MV-4-11 (cell line): ENCODE data around the gene SDR42E1.
A peak's percentile ranks its signal among the peaks of the same experiment; 100 is the strongest.
"Not testable (repeated sequence)": the region's sequence is repeated elsewhere in the genome, so short reads cannot be mapped to it uniquely, and the experiment has no call there.

Experiments
- DNase-seq: peaks from one replicate; lab custom pipeline; 2025; lab: John Stamatoyannopoulos, UW

Gene SDR42E1

DNA sequence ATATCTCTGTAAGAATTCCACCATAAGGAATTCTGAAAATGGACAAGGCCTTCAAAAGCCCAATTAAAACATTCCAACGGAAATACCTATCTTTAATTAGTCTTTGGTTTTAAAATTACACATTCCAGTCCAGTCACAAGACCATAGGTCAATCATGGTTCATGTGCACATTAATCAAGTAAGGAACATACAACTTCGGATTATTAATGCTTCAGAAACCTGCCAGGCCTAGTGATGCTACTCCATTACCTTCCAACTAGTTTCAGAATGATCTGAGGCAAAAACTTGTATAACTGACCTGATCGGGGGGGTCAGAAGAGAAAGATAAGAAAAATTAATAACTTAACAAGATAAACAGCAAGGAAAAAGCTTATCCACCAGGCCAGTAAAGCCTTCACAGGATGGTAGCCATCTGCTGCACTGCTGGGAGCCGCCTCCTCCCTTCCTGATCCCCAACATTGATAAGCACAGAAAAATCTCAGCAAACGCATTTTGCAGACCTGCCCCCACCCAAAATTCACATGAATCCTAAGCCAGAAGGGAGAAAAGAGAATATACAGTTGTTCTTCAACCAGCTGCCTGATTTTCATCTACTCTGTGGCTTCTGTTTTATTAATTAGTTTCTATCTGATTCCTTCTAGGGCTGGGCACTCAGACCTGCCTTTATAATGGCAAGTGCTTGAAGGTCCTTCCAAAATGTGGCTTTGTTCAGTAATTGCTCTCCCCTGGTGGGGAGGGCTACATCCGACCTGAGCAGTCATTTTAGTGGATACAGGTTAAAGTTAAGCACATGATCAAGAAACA lies 6.0 kb downstream of the SDR42E1 start:
- no peak for DNase-seq

DNA sequence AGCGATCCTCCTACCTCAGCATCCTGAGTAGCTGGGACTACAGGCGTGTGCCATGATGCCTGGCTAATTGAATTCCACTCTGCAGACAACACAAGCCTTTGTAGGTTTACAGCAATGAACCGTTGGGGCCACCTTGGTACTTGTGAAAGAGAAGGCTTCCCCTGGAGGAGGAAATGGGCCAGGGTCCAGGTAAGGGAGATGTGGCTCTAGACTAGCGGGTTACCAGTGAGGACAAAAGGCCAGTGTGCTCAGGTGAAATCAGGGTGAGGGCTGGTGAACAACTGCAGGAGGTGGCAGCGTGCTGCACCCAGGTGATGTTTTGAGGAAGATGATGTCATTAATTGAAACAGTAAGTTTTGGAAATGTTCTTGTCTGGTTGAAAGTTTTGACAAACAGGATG lies 6.7 kb downstream of the SDR42E1 start:
- no peak for DNase-seq

DNA sequence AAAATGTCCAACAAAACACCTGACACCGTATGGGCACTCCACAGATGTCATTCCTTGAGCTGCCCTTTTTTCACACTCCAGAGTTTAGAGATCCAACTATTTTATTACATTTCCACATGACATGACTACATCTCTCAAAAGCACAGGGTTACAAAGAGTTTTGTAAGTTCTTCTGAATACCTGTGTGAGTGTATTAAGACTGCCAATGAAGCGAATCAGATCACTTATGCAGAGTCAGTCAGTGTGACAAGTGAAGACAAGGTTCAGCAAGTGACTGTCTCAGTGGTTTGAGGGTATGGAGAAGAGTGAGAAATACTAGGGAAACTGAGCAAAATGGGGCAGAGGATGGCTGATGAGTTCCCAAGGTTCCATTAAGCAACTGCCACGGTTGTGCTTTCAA lies 8.4 kb downstream of the SDR42E1 start:
- no peak for DNase-seq

DNA sequence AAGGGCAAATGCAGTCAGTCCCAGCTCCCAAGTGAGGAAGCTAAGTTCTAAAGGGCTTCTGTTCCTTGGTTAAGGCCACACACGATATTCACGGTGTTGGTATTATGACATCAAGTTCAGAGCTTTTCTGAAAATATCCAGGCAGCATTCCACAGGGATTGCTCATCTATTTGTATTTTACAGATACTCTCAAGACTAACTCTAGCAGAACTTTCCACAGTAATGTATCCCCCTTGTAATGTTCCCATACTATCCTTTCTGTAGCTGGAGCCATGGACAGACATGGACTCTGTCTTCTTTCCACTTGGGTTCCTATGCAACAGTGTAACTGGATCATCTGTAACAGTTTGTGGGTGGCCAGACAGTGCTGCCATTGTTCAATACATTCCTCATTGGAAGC lies 13.5 kb downstream of the SDR42E1 start:
- no peak for DNase-seq

DNA sequence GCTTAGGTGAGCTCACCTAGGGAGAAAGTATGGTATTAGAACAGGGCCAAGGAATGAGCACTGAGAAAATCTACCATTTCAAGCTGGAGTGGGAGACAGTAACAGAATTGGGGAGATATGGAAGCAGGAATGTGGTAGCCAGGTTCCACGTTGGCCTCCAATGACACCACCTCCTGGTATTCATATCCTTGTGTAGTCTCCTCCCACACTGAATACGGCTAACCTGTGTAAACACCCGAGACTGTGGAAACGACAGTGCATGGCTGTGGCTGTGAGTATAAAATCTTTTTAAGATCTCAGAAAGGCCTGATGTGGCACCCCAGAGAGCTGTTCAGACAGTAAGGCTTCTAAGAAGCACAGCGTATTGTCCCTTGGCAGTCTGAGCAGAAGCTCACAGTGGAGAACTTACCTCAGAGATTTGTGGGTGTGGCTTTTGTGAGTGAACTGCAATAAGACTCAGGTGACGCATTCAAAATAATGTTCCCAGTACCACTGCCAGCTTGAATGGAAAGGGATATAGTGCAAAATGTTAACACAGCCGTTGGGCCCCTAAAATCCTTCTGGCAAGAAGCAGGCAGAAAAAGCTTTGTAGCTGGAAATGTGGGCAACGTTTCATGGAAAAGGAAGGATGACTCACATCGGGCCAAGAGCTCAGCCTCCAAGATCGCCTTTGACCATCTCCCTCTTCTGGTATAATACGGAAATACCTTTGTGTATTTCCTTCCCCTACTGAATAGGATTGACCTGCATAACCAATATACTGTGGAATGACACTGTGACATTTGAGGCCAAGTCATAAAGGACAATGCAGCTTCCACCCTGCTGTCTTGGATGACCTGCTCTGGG lies 14.4 kb downstream of the SDR42E1 start:
- peak; percentile 60 for DNase-seq

DNA sequence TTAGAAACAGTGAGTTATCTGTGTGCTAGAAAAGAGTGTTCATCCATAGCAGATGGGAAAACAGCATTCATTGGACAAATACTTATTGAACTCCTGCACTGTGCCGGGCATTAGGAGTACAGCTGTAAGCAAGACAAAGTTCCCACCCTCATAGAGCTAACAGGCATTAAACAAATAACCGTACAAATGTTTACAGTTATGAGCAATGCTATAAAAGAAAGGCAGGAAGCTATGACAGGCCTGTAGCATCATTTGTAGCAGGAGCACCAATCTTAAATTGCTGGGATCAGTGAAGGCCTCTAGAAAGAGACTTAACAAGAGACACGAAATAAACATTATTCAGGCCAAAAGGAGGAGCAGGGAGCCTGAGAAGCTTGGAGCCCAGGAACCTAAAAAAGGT lies 15.6 kb downstream of the SDR42E1 start:
- no peak for DNase-seq

DNA sequence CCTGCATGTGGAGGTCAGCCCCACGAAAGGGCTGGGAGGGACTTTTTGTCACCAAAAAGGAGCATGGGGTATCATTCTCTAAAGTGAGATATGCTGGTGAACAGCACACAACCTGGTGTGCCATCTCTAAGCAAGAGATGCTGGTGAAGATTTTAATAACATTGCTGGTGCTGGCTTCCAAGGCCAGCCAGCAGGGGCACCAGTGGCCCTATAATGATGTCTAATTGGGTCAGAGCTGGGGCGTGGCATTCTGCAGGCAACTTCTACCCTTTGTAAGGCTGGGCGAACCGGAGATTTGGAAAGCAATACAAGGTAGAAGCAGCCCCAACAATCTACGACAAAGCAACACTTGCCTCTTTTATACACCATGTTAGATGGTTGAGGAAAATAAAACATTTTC lies 16.8 kb downstream of the SDR42E1 start:
- no peak for DNase-seq

DNA sequence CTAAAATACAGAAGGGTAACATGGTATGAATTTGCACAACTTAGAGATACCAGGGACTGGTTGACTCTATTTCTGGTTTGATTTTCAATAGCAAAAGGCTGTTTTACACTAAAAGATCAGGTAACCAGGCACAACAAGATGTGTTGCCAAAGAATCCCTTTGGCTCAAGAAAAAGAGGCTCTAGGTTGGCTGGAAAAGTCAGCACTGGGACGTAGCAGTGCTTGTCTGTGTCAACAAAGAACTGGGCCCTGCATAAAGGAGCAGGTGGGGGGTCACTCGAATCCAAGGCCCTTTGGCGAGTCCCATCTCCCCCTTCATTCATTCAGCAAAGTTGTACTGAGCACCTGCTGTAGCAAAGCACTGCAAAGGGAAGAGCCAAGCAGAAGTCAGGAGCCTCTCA lies 18.4 kb downstream of the SDR42E1 start:
- DNase-seq = no peak

DNA sequence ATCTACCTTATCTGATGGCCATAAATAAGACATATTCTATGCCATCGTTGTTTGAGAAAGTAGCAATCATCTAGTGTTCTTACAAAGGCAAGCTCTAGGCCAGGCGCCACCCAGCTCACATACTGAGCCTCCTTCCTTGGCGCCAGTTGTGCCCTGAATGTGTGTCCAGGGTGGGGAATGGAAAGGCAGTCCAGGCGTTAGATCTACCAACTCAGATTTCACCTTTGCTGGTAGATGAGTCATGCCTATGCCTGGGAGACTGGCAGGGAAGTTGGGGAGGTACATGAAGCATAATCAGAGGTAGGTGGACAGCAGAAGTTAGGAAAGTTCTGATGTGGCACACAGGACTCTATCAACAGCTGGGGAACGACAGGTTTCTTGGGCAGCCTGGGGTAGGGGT lies 23.6 kb downstream of the SDR42E1 start:
- DNase-seq = no peak

DNA sequence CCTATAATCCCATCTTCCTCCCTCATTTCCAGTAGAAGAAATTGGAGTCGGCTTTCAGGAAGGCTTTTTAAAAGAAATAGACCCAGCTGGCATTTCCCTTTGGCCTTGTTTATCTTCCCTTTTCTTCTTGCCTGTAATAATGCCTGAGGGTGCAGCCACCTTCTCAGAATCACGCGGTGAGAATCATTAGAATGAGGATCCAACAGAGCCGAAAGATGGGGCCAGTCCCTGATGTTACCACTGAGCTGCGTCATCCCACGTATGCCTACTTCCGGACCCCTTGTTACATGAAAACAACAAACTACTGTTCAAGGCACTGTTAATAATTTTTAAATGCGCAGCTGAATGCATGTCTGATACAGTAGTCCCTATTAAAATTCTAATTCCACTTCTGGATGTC lies 24.1 kb downstream of the SDR42E1 start:
- no peak for DNase-seq

DNA sequence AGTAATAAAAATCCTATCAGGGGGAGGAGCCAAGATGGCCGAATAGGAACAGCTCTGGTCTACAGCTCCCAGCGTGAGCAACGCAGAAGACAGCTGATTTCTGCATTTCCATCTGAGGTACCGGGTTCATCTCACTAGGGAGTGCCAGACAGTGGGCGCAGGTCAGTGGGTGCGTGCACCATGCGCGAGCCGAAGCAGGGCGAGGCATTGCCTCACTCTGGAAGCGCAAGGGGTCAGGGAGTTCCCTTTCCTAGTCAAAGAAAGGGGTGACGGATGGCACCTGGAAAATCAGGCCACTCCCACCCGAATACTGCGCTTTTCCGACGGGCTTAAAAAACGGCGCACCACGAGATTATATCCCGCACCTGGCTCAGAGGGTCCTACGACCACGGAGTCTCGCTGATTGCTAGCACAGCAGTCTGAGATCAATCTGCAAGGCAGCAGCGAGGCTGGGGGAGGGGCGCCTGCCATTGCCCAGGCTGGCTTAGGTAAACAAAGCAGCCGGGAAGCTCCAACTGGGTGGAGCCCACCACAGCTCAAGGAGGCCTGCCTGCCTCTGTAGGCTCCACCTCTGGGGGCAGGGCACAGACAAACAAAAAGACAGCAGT lies 33.8 kb downstream of the SDR42E1 start:
- not testable (repeated sequence) for DNase-seq

DNA sequence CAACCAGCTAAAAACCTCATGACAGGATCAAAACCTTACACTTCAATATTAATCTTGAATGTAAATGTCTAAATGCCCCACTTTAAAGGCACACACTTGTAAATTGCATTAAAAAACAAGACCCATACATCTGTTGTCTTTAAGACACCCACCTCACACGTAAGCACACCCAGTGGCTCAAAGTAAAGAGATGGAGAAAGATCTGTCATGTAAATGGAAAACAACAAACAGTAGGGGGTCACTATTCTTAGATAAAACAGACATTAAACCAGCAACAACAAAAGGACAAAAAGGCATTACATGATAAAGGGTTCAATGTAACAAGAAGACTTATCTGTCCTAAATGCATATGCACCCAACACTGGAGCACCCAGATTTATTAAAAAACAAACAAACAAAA lies 35.6 kb downstream of the SDR42E1 start:
- DNase-seq = no peak

DNA sequence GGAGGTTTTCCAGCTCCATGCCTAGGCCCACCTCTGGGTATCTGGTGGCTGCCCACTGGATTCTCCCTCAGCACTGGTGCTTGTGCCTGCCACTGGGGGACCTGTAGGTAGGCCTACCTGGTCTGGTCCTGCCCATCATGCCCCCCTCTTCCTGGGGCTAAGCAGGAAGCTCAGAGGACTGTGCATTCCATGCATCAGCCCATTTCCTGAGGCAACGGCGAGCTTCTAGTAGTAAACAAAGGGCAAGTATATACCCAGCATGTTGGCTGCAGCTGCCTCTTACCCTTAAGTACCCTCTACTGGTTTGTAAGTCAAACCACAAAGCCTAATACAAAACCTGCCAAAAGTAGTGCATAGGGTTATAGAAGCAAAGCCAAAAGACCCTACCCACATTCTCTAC lies 37.5 kb downstream of the SDR42E1 start:
- DNase-seq = no peak

DNA sequence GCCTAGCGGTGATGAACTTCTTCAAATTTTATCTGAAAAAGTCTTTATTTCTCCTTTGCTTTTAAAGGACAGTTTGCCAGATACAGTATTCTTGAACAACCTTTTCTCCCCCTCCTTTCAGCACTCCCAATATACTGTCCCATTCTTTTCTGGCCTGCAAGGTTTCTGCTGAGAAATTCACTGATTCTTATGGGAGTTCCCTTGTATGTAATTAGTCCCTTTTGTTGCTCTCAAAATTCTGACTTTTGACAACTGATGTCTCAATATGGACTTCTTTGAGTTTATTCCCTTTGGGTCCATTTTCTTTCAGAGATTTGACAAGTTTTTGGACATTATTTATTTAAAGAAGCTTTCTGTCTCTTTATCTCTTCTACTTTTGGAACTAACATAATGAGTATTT lies 39.4 kb downstream of the SDR42E1 start:
- DNase-seq = no peak

DNA sequence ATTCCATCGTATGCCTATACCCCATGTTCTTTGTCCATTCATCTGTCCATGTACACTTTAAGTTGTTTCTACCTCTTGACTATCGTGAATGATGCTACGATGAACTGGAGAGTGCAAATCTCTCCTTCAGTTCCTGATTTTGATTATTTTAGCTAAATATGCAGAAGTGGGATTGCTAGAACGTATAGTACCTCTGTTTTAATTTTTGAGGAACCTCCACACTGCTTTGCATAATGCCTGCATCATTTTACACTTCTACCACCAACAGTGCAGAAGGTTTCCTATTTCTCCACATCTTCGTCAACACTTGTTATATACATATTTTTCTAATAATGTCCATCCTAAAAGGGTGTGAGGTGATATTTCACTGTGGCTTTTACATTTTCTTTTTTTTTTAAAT lies 43.9 kb downstream of the SDR42E1 start:
- DNase-seq = peak; percentile 55

DNA sequence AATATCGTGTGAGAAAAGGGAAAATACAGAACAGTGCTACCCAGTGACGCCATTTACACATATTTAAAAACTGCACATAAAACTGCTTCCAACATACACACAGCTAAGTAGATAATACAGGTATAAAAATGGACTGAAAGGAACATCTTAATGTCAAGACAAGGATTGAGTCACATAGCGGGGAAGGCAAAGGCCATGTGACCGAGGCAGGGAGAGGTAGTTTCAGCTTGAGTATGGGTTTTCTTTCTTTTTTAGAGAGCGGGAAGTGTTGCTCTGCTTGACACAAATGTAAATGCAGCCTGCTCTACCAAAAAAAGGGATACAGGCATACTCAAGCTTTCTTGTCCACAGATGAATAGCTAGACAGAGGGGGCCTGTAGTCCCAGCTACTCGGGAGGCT lies 46.5 kb downstream of the SDR42E1 start:
- no peak for DNase-seq

DNA sequence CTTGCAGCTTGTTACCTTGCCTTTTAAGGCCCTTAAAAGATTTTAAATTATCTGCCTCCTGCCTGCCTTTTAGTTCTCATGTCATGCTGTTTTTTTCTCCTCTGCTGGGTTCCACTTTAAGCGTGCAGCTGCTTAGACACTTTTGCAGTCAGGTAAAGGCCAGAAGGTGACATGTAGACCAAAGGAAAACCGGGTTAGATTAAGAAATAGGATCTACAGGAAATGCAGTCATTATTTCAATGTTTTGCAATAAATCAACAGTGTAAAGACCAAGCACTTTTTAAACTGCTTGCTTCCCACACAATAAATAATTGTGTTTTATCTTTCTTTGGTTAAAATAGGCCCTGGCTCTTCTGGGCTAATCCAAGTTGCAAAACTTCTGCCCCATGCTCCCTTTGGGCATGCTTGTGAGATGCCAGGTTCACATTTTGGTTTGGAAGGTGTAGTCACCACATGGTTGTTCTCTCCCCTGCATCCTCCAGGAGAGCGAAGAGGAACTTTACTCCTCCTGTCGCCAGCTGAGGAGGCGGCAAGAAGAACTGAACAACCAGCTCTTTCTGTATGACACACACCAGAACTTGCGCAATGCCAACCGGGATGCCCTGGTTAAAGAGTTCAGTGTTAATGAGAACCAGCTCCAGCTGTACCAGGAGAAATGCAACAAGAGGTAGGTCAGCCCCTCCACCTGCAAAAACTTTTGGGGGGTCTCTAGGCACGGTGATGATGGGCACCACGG lies 54.9 kb downstream of the SDR42E1 start:
- peak; percentile 86 for DNase-seq

DNA sequence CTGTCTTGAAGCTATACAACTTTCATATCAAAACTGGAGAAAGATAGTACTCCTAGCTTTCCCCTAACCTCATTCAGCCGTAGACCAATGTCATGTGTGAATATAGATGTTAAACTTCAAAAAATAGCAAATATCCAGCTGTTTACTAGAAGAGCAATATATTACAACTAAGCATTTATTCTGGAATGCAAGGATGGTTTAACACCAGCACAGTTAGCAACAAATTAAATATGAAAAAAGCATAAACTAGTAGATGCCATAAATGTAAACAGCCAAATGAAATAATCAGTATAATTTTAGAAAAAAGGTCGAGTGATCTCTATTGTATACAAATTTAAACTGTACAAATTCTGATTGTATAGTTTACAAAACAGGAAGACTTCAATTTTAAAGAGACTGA lies 59.7 kb downstream of the SDR42E1 start:
- DNase-seq = no peak

DNA sequence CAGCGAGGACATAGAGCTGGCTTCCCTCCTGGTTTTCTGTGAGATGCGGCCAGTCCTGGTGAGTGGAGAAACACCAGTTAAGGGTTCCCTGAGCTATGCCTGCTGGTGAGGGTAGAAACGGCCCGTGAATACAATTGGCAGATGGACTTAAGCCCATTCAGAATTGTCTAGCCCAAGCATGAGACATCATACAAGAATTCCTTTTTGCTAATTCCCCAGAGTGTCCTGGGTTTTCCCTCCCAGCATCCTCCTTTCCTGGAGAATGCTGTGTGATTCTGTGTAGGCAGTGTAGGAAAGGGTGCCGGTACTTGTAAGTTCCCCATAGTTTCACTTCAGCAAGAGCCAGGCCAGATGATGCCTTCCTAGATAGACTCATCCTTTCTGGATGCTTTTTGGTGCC lies 65.1 kb downstream of the SDR42E1 start:
- no peak for DNase-seq

DNA sequence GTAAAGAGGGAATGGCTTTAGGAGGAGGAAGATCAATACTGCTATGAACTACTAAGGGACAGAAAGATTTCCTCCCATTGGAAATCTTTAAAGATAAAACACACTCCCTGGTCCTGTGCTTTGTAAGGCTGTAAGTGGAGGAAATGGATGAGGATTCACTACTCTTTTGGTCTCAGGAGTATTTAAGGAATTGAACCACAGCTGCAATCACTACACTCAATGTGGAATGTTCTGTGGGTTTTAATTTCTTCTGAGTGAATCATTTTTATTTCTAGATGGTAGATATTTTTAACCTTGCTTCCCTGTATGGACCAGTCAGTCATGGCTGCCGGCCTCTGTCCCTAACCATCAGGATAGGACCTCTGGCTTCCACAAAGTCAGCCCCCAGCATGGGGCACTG lies 65.6 kb downstream of the SDR42E1 start:
- DNase-seq = no peak

DNA sequence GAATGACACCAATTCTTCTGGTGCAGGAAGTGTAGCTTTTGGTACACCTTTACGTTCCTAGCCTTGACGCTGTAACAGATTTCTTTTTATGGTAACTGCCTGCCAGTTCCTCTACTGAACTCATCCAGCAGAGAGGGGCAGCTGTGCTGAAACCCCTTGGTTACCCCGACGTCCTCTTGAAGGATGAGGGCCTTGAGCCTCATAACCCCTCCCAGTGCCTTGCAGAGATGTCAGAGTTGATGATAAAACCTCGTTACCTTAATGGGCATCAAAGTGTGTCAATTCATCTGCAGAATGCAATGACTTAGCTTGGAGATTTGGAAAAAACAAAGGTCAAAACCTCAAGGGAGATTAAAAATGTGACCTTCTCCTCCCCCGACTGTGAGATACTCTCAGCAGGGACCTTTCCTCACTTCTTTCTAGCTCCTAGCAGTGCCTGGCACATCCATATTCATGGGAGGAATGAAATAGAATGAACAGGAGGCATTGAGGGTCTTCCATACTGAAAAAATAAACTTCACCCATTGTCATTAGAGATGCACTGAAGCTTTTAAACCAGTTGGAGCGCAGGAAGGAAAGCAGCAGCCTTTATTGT lies 69.2 kb downstream of the SDR42E1 start:
- no peak for DNase-seq
